Dermis microvascular lymphatic vessel endothelial cell (primary cell): ENCODE measurements around the gene TTLL8. TPM values are rescaled to one million over a fixed set of nuclear protein-coding genes. Genes with fewer than 3 reads are reported as not detected.

Experiments used
- total RNA-seq: library from RNA; depleted of rRNA; stranded (reverse); fragments of >200 nt; gene quantifications from 2 replicates; pipeline ENCODE4 v1.2.1, GENCODE V29; 2014

TTLL8 gene
- total RNA-seq, 1 donor from 2014 or later = not detected

Other genes starting within 250 kb of the TTLL8 start
- 16.8 and 24.5 TPM in 2 replicates for gene BRD1, start 230.4 kb downstream of the TTLL8 start, total RNA-seq
- 11.0 and 16.4 TPM in 2 replicates for gene ZBED4, start 204.5 kb downstream of the TTLL8 start, total RNA-seq
- gene ALG12, start 139.9 kb downstream of the TTLL8 start, total RNA-seq = 11.2 and 19.7 TPM in 2 replicates
- 47.5 and 49.9 TPM in 2 replicates for gene CRELD2, start 139.7 kb downstream of the TTLL8 start, total RNA-seq
- gene PIM3, start 97.5 kb downstream of the TTLL8 start, total RNA-seq = 163 and 289 TPM in 2 replicates
- under 0.01 TPM in 1 of 2 replicates, not detected in the other for gene IL17REL, start 45.5 kb downstream of the TTLL8 start, total RNA-seq
- gene MLC1, start 27.1 kb upstream of the TTLL8 start, total RNA-seq = not detected in 2 replicates
- 22.7 and 44.1 TPM in 2 replicates for gene MOV10L1, start 31.7 kb upstream of the TTLL8 start, total RNA-seq
- gene PANX2, start 112.4 kb upstream of the TTLL8 start, total RNA-seq = 0.13 and 0.63 TPM in 2 replicates
- 16.2 and 20.0 TPM in 2 replicates for gene TRABD, start 127.6 kb upstream of the TTLL8 start, total RNA-seq
- 15.8 and 22.6 TPM in 2 replicates for gene SELENOO, start 142.7 kb upstream of the TTLL8 start, total RNA-seq
- 14.0 and 22.0 TPM in 2 replicates for gene TUBGCP6, start 186.7 kb upstream of the TTLL8 start, total RNA-seq
- 9.4 and 18.2 TPM in 2 replicates for gene HDAC10, start 193.0 kb upstream of the TTLL8 start, total RNA-seq
- 40.6 and 70.2 TPM in 2 replicates for gene MAPK12, start 203.4 kb upstream of the TTLL8 start, total RNA-seq
- gene MAPK11, start 212.1 kb upstream of the TTLL8 start, total RNA-seq = 19.9 and 25.9 TPM in 2 replicates
- gene PLXNB2, start 249.3 kb upstream of the TTLL8 start, total RNA-seq = 49.4 and 71.9 TPM in 2 replicates